Upper lobe of right lung (tissue), 1 donor: ENCODE measurements around the gene NT5E. TPM values are rescaled to one million over a fixed set of nuclear protein-coding genes. Genes with fewer than 3 reads are reported as not detected.
A peak's percentile ranks its signal among the peaks of the same experiment; 100 is the strongest.

ENCODE experiments used
- ATAC-seq: fragments of 200-7000 bp; cut with Tn5 transposase; one replicate; pipeline ENCODE4 v1.9.1; 2020; ENCODE audit warnings: mild to moderate bottlenecking, moderate library complexity
- DNase-seq: peaks from one replicate; pipeline ENCODE4 v3.0.0-alpha.2; 2020
- H3K27ac ChIP-seq: fragments of 200-600 bp; one replicate; pipeline ENCODE4 v1.8.0; 2022
- H3K27me3 ChIP-seq: fragments of 200-600 bp; one replicate; pipeline ENCODE4 v1.8.0; 2022; ENCODE audit warnings: mild to moderate bottlenecking
- H3K36me3 ChIP-seq: fragments of 200-600 bp; one replicate; pipeline ENCODE4 v1.8.0; 2022
- H3K4me1 ChIP-seq: fragments of 200-600 bp; one replicate; pipeline ENCODE4 v1.8.0; 2022
- H3K4me3 ChIP-seq: fragments of 200-600 bp; one replicate; pipeline ENCODE4 v1.8.0; 2022; ENCODE audit warnings: mild to moderate bottlenecking
- H3K9me3 ChIP-seq: fragments of 200-600 bp; one replicate; pipeline ENCODE4 v1.8.0; 2022
- CTCF ChIP-seq: fragments of 200-600 bp; IDR thresholded peaks from one replicate; pipeline ENCODE4 v1.8.0; 2022; ENCODE audit warnings: antibody characterized with exemption
- intact Hi-C: fragments of 100-400 bp; cut with DNase I; formaldehyde crosslinking; loops from one replicate; pipeline ENCODE4 v1.11.0; 2022
- total RNA-seq: library from RNA; stranded (reverse); fragmentation: NEBNext Ultra II Directional; extraction: Animal tissue kit (Norgen Biotek cat#: 25700); gene quantifications from one replicate; pipeline ENCODE4 v1.2.1, GENCODE V29; 2021
- donor health status: DM: no; HTN: yes; CAD: no; lungs with severe emphysema.

Gene NT5E
- total RNA-seq, 1 donor from 2014 or later = 15.3 TPM

GRCh38 chr6:85482206-85482904, 32.5 kb downstream of the NT5E start:
- Histone ChIP-seq H3K27me3 (peaks cover under 1% of the 10 kb centered on the region), H3K36me3 (no peaks in the 10 kb centered on the region), H3K4me3 (no peak overlapping the region), H3K9me3 (no peaks in the 10 kb centered on the region), H3K27ac (no peak overlapping the region), H3K4me1 (peaks cover 5% of the 10 kb centered on the region)
- no peak for ATAC-seq
- no peak for DNase-seq
- intact Hi-C loops = loop anchor here (5.0 kb wide), 1 partner anchor 130 kb away; no protein-coding TSS in a partner anchor
- no peak for TF ChIP-seq CTCF

GRCh38 chr6:85482905-85483700, 33.2 kb downstream of the NT5E start:
- DNase-seq = peak; percentile 87
- peak; percentile 100 for TF ChIP-seq CTCF
- Histone ChIP-seq H3K27me3 (no peaks in the 10 kb centered on the region), H3K9me3 (no peaks in the 10 kb centered on the region), H3K4me1 (peaks cover 5% of the 10 kb centered on the region), H3K4me3 (no peak overlapping the region), H3K36me3 (no peaks in the 10 kb centered on the region), H3K27ac (no peak overlapping the region)
- peak; percentile 97 for ATAC-seq
- intact Hi-C loops = loop anchor here (5.0 kb wide), 1 partner anchor 131 kb away; no protein-coding TSS in a partner anchor

- Histone ChIP-seq H3K9me3 (no peaks in the 10 kb centered on the region), H3K27ac (no peak overlapping the region), H3K4me1 (peaks cover 5% of the 10 kb centered on the region), H3K36me3 (no peaks in the 10 kb centered on the region), H3K4me3 (no peak overlapping the region), H3K27me3 (no peaks in the 10 kb centered on the region)
- ATAC-seq (no peak), DNase-seq (no peak)
- intact Hi-C loops = loop anchor here (5.0 kb wide), 1 partner anchor 132 kb away; no protein-coding TSS in a partner anchor
- no peak for TF ChIP-seq CTCF
These were observed 34.0 kb downstream of the NT5E start for GRCh38 chr6:85483846-85484245.

- no peaks in the 10 kb centered on the region for H3K27me3 ChIP-seq
- H3K27ac ChIP-seq = no peak overlapping the region
- TF ChIP-seq CTCF = no peak
- no peaks in the 10 kb centered on the region for H3K9me3 ChIP-seq
- no peaks in the 10 kb centered on the region for H3K36me3 ChIP-seq
- DNase-seq (no peak), ATAC-seq (no peak)
- intact Hi-C loops = loop anchor here (5.0 kb wide), 1 partner anchor 133 kb away; no protein-coding TSS in a partner anchor
- no peak overlapping the region for H3K4me3 ChIP-seq
- peaks cover 5% of the 10 kb centered on the region for H3K4me1 ChIP-seq
These were observed 35.1 kb downstream of the NT5E start for GRCh38 chr6:85484948-85485347.

- ATAC-seq (no peak), DNase-seq (no peak)
- no peak for TF ChIP-seq CTCF
- H3K4me3 ChIP-seq = no peak overlapping the region
- no peaks in the 10 kb centered on the region for H3K4me1 ChIP-seq
- no peaks in the 10 kb centered on the region for H3K36me3 ChIP-seq
- H3K27ac ChIP-seq = no peak overlapping the region
- intact Hi-C loops = no loop called here
- no peaks in the 10 kb centered on the region for H3K27me3 ChIP-seq
- H3K9me3 ChIP-seq = no peaks in the 10 kb centered on the region
These were observed 40.8 kb downstream of the NT5E start for GRCh38 chr6:85490516-85491248.
